GM21723 (cell line): ENCODE data around the gene PTPRG.
"Not testable (repeated sequence)": the region's sequence is repeated elsewhere in the genome, so short reads cannot be mapped to it uniquely, and the experiment has no call there.

Source experiments
- ATAC-seq: cut with Tn5 transposase; IDR thresholded peaks from one replicate; pipeline ENCODE4 v1.9.1; 2021; ENCODE audit warnings: mild to moderate bottlenecking, moderate library complexity; ENCODE audit not compliant: unreplicated experiment

PTPRG gene

DNA sequence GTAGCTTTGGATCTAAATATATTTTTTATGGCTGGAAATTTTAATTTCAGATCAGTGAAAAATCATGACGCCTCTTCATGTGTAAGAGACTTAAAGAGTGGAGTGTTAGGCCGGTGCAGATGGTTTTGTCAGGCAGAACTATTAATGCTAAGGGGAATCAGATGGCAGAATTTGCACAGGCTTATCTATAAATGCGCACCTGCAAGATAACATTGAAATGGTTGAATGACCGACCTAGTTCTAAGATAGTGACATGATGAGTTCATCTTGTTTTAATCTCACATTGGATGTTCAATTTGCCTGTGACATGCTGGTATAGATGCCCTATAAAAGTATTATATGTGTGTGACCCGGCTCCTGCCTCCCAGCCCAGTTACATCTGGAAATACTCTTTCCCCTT, 471.4 kb downstream of the PTPRG start:
- ATAC-seq = no peak

DNA sequence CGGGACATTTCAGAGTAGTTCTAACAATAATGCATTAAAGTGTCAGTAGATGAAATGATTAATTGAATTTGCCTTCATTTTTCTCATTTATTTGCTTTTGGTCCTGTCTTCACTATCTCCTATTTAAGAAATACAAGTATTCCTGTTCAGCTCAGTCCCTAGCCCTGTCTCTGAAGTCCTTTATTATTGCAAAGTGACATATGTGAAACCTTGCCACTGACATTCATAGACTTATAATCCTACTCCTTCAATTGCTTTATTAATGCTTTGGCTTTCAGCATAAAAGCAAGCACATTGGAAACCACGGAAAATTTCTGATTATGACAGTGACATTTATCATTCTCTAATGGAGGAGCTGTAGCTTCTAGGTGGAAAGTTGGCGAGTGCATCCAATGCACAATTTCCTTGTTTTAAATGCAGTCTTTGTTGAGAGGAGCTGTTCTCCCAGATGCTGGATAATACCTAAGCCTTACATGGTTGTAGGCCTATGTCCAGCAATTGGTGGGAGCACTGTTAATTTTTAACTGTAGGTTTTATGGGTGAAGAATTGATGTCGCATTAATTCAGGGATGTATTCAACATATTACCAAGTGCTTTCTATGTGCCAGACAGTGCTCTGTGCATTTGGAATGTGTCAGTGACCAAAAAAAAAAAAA, 474.2 kb downstream of the PTPRG start:
- no peak for ATAC-seq

GRCh38 chr3:62036726-62037125, 475.4 kb downstream of the PTPRG start:
- no peak for ATAC-seq

GRCh38 chr3:62038798-62039197, 477.4 kb downstream of the PTPRG start:
- not testable (repeated sequence) for ATAC-seq

DNA sequence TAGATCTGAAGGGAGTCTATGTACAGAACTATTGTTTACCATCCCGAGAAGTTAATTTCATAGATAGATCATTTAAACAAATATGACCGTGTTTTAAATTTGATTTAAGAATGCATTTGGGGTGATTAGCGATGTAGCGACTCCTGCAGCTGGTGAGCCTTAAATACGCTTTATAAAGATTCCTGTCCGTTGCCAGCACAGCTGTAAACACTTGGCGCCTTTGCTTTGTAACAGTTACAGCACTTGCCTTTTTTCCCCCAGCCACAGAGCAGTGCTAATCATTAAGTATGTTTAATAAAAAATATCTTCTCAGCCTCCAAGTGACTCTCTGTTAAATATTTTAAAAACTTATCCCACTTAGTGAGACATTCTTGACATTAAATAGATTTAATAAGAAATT, 478.2 kb downstream of the PTPRG start:
- no peak for ATAC-seq

DNA sequence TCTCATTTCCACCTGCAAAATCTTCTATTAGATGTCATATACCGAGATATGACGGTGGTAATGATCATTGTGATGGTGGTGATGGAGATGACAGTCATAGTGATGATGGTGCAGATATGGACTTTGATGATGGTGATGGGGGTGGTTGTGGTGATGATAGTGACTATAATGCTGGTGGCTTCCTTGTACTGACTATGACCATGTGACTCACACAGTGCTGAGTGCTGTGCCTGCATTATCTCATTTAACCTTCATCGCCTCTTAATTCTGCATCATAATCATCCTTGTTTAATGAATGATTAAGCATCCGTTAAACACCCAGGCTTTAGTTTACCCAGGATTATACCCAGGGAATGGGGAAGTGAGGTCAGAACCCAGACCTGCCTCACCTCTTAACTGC, 480.3 kb downstream of the PTPRG start:
- ATAC-seq = no peak

GRCh38 chr3:62044874-62045411, 483.6 kb downstream of the PTPRG start:
- no peak for ATAC-seq

GRCh38 chr3:62046326-62046725, 485.0 kb downstream of the PTPRG start:
- ATAC-seq = no peak

DNA sequence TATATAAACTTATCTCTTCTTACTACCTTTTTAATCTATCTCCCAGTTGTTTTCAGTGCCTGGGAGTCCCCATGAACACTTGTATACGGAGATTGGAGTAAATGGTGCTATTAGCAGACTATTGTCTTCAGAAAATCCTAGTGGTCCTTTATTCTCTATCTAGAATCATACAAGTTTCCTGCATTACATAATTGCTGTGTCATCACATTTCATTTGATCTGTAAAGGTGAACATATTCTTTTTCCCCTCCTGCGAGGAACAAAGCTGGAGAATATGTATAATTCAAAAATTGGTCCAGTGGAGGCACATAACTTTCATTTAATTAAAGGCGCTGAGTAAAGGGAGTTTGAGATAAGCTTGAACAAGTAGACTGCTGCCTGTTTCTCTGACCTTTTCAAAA, 487.2 kb downstream of the PTPRG start:
- ATAC-seq = no peak

GRCh38 chr3:62049033-62049432, 487.7 kb downstream of the PTPRG start:
- no peak for ATAC-seq

GRCh38 chr3:62051506-62051905, 490.1 kb downstream of the PTPRG start:
- ATAC-seq = no peak

- ATAC-seq = no peak
Measured at GRCh38 chr3:62052331-62052730, 491.0 kb downstream of the PTPRG start.

DNA sequence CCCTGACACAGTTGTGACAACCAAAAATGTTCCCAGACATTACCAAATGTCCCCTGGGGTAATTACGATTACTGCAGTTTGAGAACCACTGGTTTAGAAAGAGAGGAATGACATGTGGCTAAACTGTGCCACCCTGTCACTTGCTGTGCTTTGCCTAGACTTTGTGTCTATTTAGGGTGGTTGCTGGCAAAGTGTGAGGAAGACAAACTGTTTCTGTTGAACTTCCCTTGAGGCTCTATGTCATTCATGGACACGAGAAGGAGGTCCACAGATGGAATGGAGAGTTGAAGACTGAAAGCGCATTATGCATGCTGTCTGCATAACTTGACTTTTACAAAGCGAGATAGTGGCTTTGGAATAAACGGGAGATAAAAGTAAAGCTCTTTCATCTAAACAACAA, 495.3 kb downstream of the PTPRG start:
- ATAC-seq = no peak

DNA sequence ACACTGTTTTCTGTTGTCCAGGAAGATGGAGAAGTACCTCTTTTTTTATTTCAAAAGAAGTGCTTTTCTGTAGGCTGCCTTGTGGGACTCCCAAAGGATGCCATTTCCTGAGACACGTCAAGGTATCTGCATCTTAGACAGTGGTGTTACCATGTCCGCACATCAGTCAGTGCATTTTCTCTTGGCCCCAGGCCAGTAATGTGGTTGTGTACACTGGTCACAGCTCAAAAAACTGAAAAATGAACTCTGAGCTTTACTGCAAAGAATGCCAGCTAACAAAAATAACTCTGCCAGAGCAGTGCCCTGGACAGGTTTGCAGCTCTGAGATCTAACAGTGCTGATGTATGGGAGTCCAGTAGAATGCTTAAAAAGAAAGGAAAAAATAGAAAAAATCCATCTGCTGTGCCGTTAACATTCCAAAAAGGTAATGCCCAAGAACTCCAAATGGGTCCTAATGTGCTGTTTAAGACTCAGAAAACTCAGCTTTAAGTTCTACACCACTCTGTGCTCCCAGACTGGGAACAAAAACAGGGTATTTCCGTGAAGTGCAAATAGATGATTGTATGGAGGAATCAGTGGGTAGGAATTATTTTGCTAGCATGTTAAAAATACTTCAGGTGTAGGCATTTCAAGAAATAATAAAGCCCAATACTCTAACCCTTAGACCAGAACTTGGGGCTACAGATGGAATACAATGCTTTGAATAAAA, 496.1 kb downstream of the PTPRG start:
- no peak for ATAC-seq

- ATAC-seq = no peak
Measured at GRCh38 chr3:62065985-62066693, 504.8 kb downstream of the PTPRG start.

- ATAC-seq = no peak
Measured at GRCh38 chr3:62068337-62068736, 507.0 kb downstream of the PTPRG start.

DNA sequence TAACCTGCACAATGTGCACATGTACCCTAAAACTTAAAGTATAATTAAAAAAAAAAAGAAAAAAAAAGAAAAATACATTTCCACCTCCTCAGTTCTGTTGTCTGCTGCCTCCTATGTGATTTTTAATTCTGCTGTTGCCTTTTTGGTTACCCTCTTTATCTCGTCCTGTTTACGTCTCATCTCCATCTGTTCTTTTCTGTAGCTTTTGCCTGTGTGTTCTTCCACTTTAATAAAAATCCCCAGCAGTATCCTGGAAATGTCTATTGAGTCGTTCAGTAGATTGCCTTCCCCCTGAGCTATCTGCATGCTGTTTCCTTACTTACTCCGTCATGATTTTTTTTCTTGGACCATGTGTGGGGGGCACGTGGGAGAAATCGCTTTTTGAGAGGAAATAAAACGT, 509.5 kb downstream of the PTPRG start:
- no peak for ATAC-seq

DNA sequence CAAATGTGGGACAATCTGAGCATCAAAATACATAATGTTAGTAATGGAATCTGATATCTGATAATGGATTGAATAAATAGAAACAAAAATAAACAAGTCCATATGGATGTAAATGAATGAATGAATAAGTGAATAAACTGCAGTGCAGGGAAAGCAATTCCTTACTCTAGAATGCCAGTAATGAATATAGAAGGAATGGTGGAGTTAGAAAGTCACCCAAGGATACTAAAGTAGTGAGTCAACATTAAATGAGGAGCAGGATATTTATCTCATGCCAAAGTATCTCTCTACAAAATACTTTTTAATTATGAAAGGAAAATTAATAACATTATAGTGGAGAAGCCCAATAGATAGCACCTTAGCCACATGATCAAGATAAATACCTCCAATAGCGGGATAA, 511.7 kb downstream of the PTPRG start:
- no peak for ATAC-seq

- no peak for ATAC-seq
Measured at GRCh38 chr3:62084558-62084957, 523.2 kb downstream of the PTPRG start.

DNA sequence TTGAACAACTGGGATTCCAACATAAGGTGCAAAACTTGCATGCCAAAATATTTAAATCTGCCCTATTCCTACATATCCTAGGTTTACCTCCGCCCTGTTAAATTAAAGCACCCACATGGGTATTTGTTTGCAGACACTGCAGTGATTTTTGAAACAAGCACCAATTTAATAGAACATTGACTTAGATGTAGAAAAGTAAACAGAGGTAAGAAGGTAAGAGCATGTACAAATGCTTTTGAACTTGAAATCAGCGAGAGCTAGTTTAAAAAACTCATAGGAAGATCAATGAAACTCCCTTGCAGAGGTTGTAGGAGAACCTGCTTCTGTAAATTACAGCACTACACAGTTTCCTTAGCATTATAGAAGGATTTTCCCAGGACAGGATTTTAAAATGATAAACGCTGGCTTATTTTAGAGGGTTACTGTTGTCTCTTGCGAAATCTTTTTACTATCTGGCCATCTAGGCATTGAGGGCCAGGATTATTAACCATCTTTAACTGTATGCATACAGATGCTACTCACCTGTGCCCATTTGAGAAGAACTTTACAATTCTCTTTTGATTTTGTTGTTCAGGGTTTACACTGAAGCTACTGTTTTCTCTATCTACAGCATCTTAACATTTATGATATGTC, 527.2 kb downstream of the PTPRG start:
- ATAC-seq = no peak

GRCh38 chr3:62090066-62090465, 528.7 kb downstream of the PTPRG start:
- ATAC-seq = no peak
